Esophagus muscularis mucosa (tissue), 4 donors: Measurements from ENCODE around the gene AACS. TPM values are rescaled to one million over a fixed set of nuclear protein-coding genes. Genes with fewer than 3 reads are reported as not detected.

Experiments
- DNase-seq: peaks from one replicate; pipeline ENCODE4 v3.0.0-alpha.2; 2017; ENCODE audit errors: extremely low spot score
- H3K27ac ChIP-seq, 4 donors: fragments of 200-600 bp; sonication (generic); replicated peaks in 1 of 4; 1 replicate in 3 of 4; 2 replicates in 1 of 4; pipeline ENCODE4 v1.5.1; 2016 to 2019; ENCODE audit warnings: mild to moderate bottlenecking in 1 of 4
- H3K27me3 ChIP-seq, 4 donors: fragments of 200-600 bp; sonication (generic); one replicate each; pipeline versions ENCODE4 v1.5.1 to v1.6.0; 2016 to 2019
- H3K36me3 ChIP-seq, 4 donors: fragments of 200-600 bp; sonication (generic); one replicate each; pipeline ENCODE4 v1.5.1; 2016 to 2019
- H3K4me1 ChIP-seq, 4 donors: fragments of 200-600 bp; sonication (generic); one replicate each; pipeline ENCODE4 v1.5.1; 2016 to 2019
- H3K4me3 ChIP-seq, 4 donors: fragments of 200-600 bp; sonication (generic); 1 replicate in 2 of 4; 2 replicates in 2 of 4; pipeline ENCODE4 v1.5.1; 2016 to 2019; ENCODE audit warnings: mild to moderate bottlenecking in 4 of 4, moderate library complexity in 1 of 4
- H3K9me3 ChIP-seq, 4 donors: fragments of 200-600 bp; sonication (generic); 1 replicate in 3 of 4; 2 replicates in 1 of 4; pipeline ENCODE4 v1.5.1; 2016 to 2019
- CTCF ChIP-seq, 3 experiments: fragments of 200-600 bp in 2 of 3; fragments of 450-650 bp in 1 of 3; sonication (generic) in 2 of 3; IDR thresholded peaks; one replicate each; pipeline ENCODE4 v1.5.1; 2017 to 2019; ENCODE audit warnings: antibody characterized with exemption in 3 of 3, mild to moderate bottlenecking in 2 of 3, moderate library complexity in 1 of 3
- EP300 ChIP-seq: sonication (generic); formaldehyde crosslinking; IDR thresholded peaks from one replicate; pipeline ENCODE4 v1.6.1; 2017; ENCODE audit warnings: antibody characterized with exemption
- POLR2A ChIP-seq: fragments of 450-650 bp; IDR thresholded peaks from one replicate; pipeline ENCODE4 v1.6.1; 2017; ENCODE audit warnings: antibody characterized with exemption, moderate library complexity, mild to moderate bottlenecking, low read depth
- POLR2AphosphoS5 ChIP-seq, 2 donors: sonication (generic); formaldehyde crosslinking; IDR thresholded peaks; one replicate each; pipeline ENCODE4 v1.6.1; 2017; ENCODE audit warnings: antibody characterized with exemption in 2 of 2
- WGBS: methylation state at CpG from one replicate; pipeline ENCODE4 v1.1.5; 2018; 5-methylcytosine and 5-hydroxymethylcytosine counted together
- intact Hi-C: fragments of 100-400 bp; cut with DNase I; formaldehyde crosslinking; loops from one replicate; pipeline ENCODE4 v1.15.1; 2023
- total RNA-seq, 4 donors: library from RNA; depleted of rRNA; stranded (reverse); fragments of >200 nt; gene quantifications; one replicate each; pipeline versions ENCODE4 v1.1.0 to v1.2.1, GENCODE V29; 2016

Gene AACS
- total RNA-seq, 4 donors from 2014 or later: 10.2 to 16.7 (median 13.9) TPM

- no peak for TF ChIP-seq POLR2AphosphoS5 (IDR thresholded peaks at IDR 0.05)
- TF ChIP-seq EP300: no peak
- no peak for TF ChIP-seq POLR2A
- no peak for TF ChIP-seq CTCF (IDR thresholded peaks at IDR 0.05)
- Histone ChIP-seq H3K9me3 (no peaks in the 10 kb centered on the region), H3K27ac (no peak overlapping the region), H3K36me3 (peaks cover 4 to 79% (median 24%) of the 10 kb centered on the region in 4 donors), H3K4me1 (no peaks in the 10 kb centered on the region), H3K27me3 (no peaks in the 10 kb centered on the region), H3K4me3 (no peak overlapping the region)
- intact Hi-C loops: no loop called here
- 90% methylated on average over 11 of the region's 11 CpGs for WGBS
- DNase-seq: no peak
Observed at GRCh38 chr12:125124320-125124966, 59.2 kb downstream of the AACS start.

GRCh38 chr12:125125271-125125670, 60.0 kb downstream of the AACS start:
- no peak for DNase-seq

GRCh38 chr12:125128439-125129178, 63.4 kb downstream of the AACS start:
- intact Hi-C loops: no loop called here
- no peaks in the 10 kb centered on the region for H3K9me3 ChIP-seq
- no peak overlapping the region for H3K4me3 ChIP-seq
- H3K36me3 ChIP-seq: peaks cover 6 to 80% (median 33%) of the 10 kb centered on the region in 4 donors
- 93% methylated on average over 18 of the region's 18 CpGs for WGBS
- no peak overlapping the region for H3K27ac ChIP-seq
- TF ChIP-seq POLR2A: no peak
- TF ChIP-seq CTCF (IDR thresholded peaks at IDR 0.05): no peak
- no peak for TF ChIP-seq POLR2AphosphoS5 (IDR thresholded peaks at IDR 0.05)
- no peak for TF ChIP-seq EP300
- H3K4me1 ChIP-seq: no peaks in the 10 kb centered on the region
- H3K27me3 ChIP-seq: no peaks in the 10 kb centered on the region
- no peak for DNase-seq

More at GRCh38 chr12:125125271-125125670, 60.0 kb downstream of the AACS start:
- 96% methylated on average over 4 of the region's 4 CpGs for WGBS
- Histone ChIP-seq H3K27ac (no peak overlapping the region), H3K9me3 (no peaks in the 10 kb centered on the region), H3K27me3 (no peaks in the 10 kb centered on the region), H3K4me1 (no peaks in the 10 kb centered on the region), H3K4me3 (no peak overlapping the region), H3K36me3 (peaks cover 6 to 82% (median 26%) of the 10 kb centered on the region in 4 donors)
- no peak for TF ChIP-seq CTCF (IDR thresholded peaks at IDR 0.05)
- no peak for TF ChIP-seq POLR2A
- TF ChIP-seq EP300: no peak
- no peak for TF ChIP-seq POLR2AphosphoS5 (IDR thresholded peaks at IDR 0.05)
- intact Hi-C loops: no loop called here

- no peak overlapping the region for H3K4me3 ChIP-seq
- intact Hi-C loops: no loop called here
- no peaks in the 10 kb centered on the region for H3K9me3 ChIP-seq
- no peaks in the 10 kb centered on the region for H3K27me3 ChIP-seq
- peaks cover 6 to 81% (median 37%) of the 10 kb centered on the region in 4 donors for H3K36me3 ChIP-seq
- WGBS: 88% methylated on average over 10 of the region's 10 CpGs
- no peaks in the 10 kb centered on the region for H3K4me1 ChIP-seq
- H3K27ac ChIP-seq: no peak overlapping the region
- TF ChIP-seq CTCF (IDR thresholded peaks at IDR 0.05) (no peak), EP300 (no peak), POLR2AphosphoS5 (IDR thresholded peaks at IDR 0.05) (no peak), POLR2A (no peak)
- DNase-seq: no peak
Observed at GRCh38 chr12:125129179-125129571, 63.9 kb downstream of the AACS start.
